IMR-90 (cell line): ENCODE measurements around the gene RPL15. TPM values are rescaled to one million over a fixed set of nuclear protein-coding genes. Genes with fewer than 3 reads are reported as not detected.
A peak's percentile ranks its signal among the peaks of the same experiment; 100 is the strongest.

Source experiments
- ATAC-seq: fragments of 200-7000 bp; cut with Tn5 transposase; 2 replicates; pipeline ENCODE4 v1.9.1; 2020; ENCODE audit warnings: low read depth, mild to moderate bottlenecking, moderate library complexity
- BruUV-seq: library from RNA; stranded (reverse); fragments of 400-500 nt; replicated peaks from 2 replicates; lab custom pipeline; 2021; lab: Mats Ljungman, UMichigan
- CTCF ChIA-PET: fragments of 300-600 bp; formaldehyde crosslinking; extraction: SDS; loops from one replicate; lab custom pipeline; 2021; ENCODE audit warnings: antibody characterized with exemption; lab: Yijun Ruan, JAX
- POLR2A ChIA-PET: fragments of 300-600 bp; sonication (Branson Sonifier 250); formaldehyde crosslinking; loops from one replicate; lab custom pipeline; 2022; ENCODE audit warnings: antibody characterized with exemption; ENCODE audit not compliant: unreplicated experiment; lab: Charles Lee
- DNase-seq: peaks from one replicate; pipeline ENCODE4 v3.0.0; 2013
- H2AFZ ChIP-seq: replicated peaks from 2 replicates; pipeline ENCODE3; 2013; ENCODE audit warnings: low read length, mild to moderate bottlenecking; ENCODE audit not compliant: poor library complexity
- H2AK5ac ChIP-seq: 2 replicates; pipeline ENCODE4 v1.6.1; 2013; ENCODE audit warnings: low read depth, low read length, inconsistent platforms
- H2AK9ac ChIP-seq: replicated peaks from 2 replicates; pipeline ENCODE3; 2013; ENCODE audit warnings: mild to moderate bottlenecking, low read depth, low read length, moderate library complexity; ENCODE audit not compliant: poor library complexity
- H2BK120ac ChIP-seq: 2 replicates; pipeline ENCODE4 v1.6.1; 2013; ENCODE audit warnings: low read depth, low read length, inconsistent platforms
- H2BK15ac ChIP-seq: 3 replicates; pipeline ENCODE4 v1.6.1; 2013; ENCODE audit warnings: low read depth, low read length, inconsistent platforms
- H2BK20ac ChIP-seq: 2 replicates; pipeline ENCODE4 v1.6.1; 2013; ENCODE audit warnings: low read depth, mild to moderate bottlenecking, inconsistent platforms, low read length, moderate library complexity
- H2BK5ac ChIP-seq: 2 replicates; pipeline ENCODE4 v1.6.1; 2013; ENCODE audit warnings: mild to moderate bottlenecking, low read depth, low read length, inconsistent platforms; ENCODE audit not compliant: poor library complexity, severe bottlenecking
- H3K14ac ChIP-seq: replicated peaks from 2 replicates; pipeline ENCODE4 v1.6.1; 2013; ENCODE audit warnings: low read depth, low read length, inconsistent platforms
- H3K18ac ChIP-seq: 2 replicates; pipeline ENCODE4 v1.6.1; 2013; ENCODE audit warnings: low read depth, low read length, control low read depth
- H3K23ac ChIP-seq: 2 replicates; pipeline ENCODE4 v1.6.1; 2013; ENCODE audit warnings: low read depth, low read length, inconsistent platforms
- H3K27ac ChIP-seq: 2 replicates; pipeline ENCODE4 v1.5.1; 2013; ENCODE audit warnings: mild to moderate bottlenecking, control low read depth, low read length; ENCODE audit not compliant: insufficient read depth
- H3K27me3 ChIP-seq: 2 replicates; pipeline ENCODE4 v1.6.1; 2013; ENCODE audit warnings: low read length; ENCODE audit not compliant: control insufficient read depth, insufficient read depth
- H3K36me3 ChIP-seq: 2 replicates; pipeline ENCODE4 v1.6.1; 2013; ENCODE audit warnings: low read length, mixed read lengths; ENCODE audit not compliant: control insufficient read depth, insufficient read depth
- H3K4ac ChIP-seq: 2 replicates; pipeline ENCODE4 v1.6.1; 2013; ENCODE audit warnings: low read depth, low read length, inconsistent platforms
- H3K4me1 ChIP-seq: 2 replicates; pipeline ENCODE4 v1.6.1; 2013; ENCODE audit warnings: low read length, mixed read lengths; ENCODE audit not compliant: control insufficient read depth, insufficient read depth
- H3K4me2 ChIP-seq: 2 replicates; pipeline ENCODE4 v1.6.1; 2013; ENCODE audit warnings: low read depth, mild to moderate bottlenecking, control low read depth, low read length, moderate library complexity
- H3K4me3 ChIP-seq: 2 replicates; pipeline ENCODE4 v1.5.1; 2013; ENCODE audit warnings: low read depth, mild to moderate bottlenecking, control low read depth, low read length, moderate library complexity; ENCODE audit not compliant: insufficient read depth
- H3K56ac ChIP-seq: 2 replicates; pipeline ENCODE4 v1.6.1; 2013; ENCODE audit warnings: low read length, inconsistent platforms; ENCODE audit not compliant: insufficient read depth; ENCODE audit errors: extremely low read depth
- H3K79me1 ChIP-seq, 2 experiments: 2 replicates each; pipeline ENCODE4 v1.6.1; 2013; ENCODE audit warnings: low read length in 2 of 2, inconsistent platforms in 1 of 2, low read depth in 1 of 2
- H3K9ac ChIP-seq: 2 replicates; pipeline ENCODE4 v1.6.1; 2013; ENCODE audit warnings: low read depth, low read length, control low read depth
- H3K9me1 ChIP-seq: 2 replicates; pipeline ENCODE4 v1.6.1; 2013; ENCODE audit warnings: low read length, inconsistent platforms; ENCODE audit not compliant: insufficient read depth
- H3K9me3 ChIP-seq: 2 replicates; pipeline ENCODE4 v1.6.1; 2013; ENCODE audit warnings: low read length; ENCODE audit not compliant: control insufficient read depth, insufficient read depth
- H4K20me1 ChIP-seq: 2 replicates; pipeline ENCODE4 v1.6.1; 2013; ENCODE audit warnings: low read length, inconsistent platforms; ENCODE audit not compliant: insufficient read depth
- H4K5ac ChIP-seq: 2 replicates; pipeline ENCODE4 v1.6.1; 2013; ENCODE audit warnings: mild to moderate bottlenecking, low read depth, low read length, control low read depth
- H4K8ac ChIP-seq, 2 experiments: 2 replicates each; pipeline ENCODE4 v1.6.1; 2013; ENCODE audit warnings: low read depth in 2 of 2, low read length in 2 of 2, control low read depth in 1 of 2, inconsistent platforms in 1 of 2
- H4K91ac ChIP-seq: 2 replicates; pipeline ENCODE4 v1.6.1; 2013; ENCODE audit warnings: low read depth, low read length, inconsistent platforms; ENCODE audit not compliant: insufficient read depth
- BHLHE40 ChIP-seq: fragments of 150-350 bp; IDR thresholded peaks from 2 replicates; pipeline ENCODE4 v1.6.1; 2016; ENCODE audit warnings: mild to moderate bottlenecking, low read depth, low read length
- CEBPB ChIP-seq: IDR thresholded peaks from 2 replicates; pipeline ENCODE4 v1.6.1; 2012; ENCODE audit warnings: low read depth, low read length, improper control_type of control experiment
- CHD1 ChIP-seq: IDR thresholded peaks from 2 replicates; pipeline ENCODE4 v1.6.1; 2012; ENCODE audit warnings: low read depth, low read length, improper control_type of control experiment
- FOS ChIP-seq: fragments of 150-350 bp; IDR thresholded peaks from 2 replicates; pipeline ENCODE4 v1.6.1; 2016; ENCODE audit warnings: low read depth, low read length
- MAFK ChIP-seq: IDR thresholded peaks from 2 replicates; pipeline ENCODE4 v1.6.1; 2012; ENCODE audit warnings: low read depth, low read length, improper control_type of control experiment
- MAZ ChIP-seq: IDR thresholded peaks from 2 replicates; pipeline ENCODE4 v1.6.1; 2012; ENCODE audit warnings: low read depth, mild to moderate bottlenecking, low read length, improper control_type of control experiment, moderate library complexity, borderline replicate concordance
- MXI1 ChIP-seq: IDR thresholded peaks from 2 replicates; pipeline ENCODE4 v1.6.1; 2012; ENCODE audit warnings: low read depth, mild to moderate bottlenecking, low read length, moderate library complexity, borderline replicate concordance
- NFE2L2 ChIP-seq: fragments of 150-350 bp; IDR thresholded peaks from 2 replicates; pipeline ENCODE4 v1.6.1; 2016; ENCODE audit warnings: low read depth, mild to moderate bottlenecking, low read length
- POLR2A ChIP-seq: IDR thresholded peaks from 2 replicates; pipeline ENCODE4 v1.6.1; 2012; ENCODE audit warnings: mild to moderate bottlenecking, low read depth, low read length
- RAD21 ChIP-seq: IDR thresholded peaks from 2 replicates; pipeline ENCODE4 v1.6.1; 2012; ENCODE audit warnings: low read length, improper control_type of control experiment
- RCOR1 ChIP-seq: IDR thresholded peaks from 2 replicates; pipeline ENCODE4 v1.6.1; 2012; ENCODE audit warnings: mild to moderate bottlenecking, low read length, improper control_type of control experiment; ENCODE audit not compliant: insufficient replicate concordance
- RFX5 ChIP-seq: IDR thresholded peaks from 2 replicates; pipeline ENCODE4 v1.8.0; 2012; ENCODE audit warnings: low read depth, mild to moderate bottlenecking, low read length, moderate library complexity
- SMC3 ChIP-seq: fragments of 150-350 bp; IDR thresholded peaks from 2 replicates; pipeline ENCODE4 v1.6.1; 2016; ENCODE audit warnings: low read depth, mild to moderate bottlenecking, antibody characterized with exemption, low read length, moderate library complexity
- USF2 ChIP-seq: fragments of 150-350 bp; IDR thresholded peaks from 2 replicates; pipeline ENCODE4 v1.6.1; 2017; ENCODE audit warnings: mild to moderate bottlenecking, antibody characterized with exemption, low read length, low read depth
- WGBS, 2 experiments: methylation state at CpG; one replicate each; pipeline versions ENCODE4 v1.1.5 to v1.1.7; 2013; ENCODE audit warnings: missing lambda C conversion rate in 2 of 2; ENCODE audit not compliant: insufficient read length in 1 of 2; ENCODE audit errors: extremely low coverage in 2 of 2; 5-methylcytosine and 5-hydroxymethylcytosine counted together
- dilution Hi-C: fragments of 300-500 bp; cut with HindIII; formaldehyde crosslinking; loops from one replicate; pipeline ENCODE4 v1.14.3; 2018; ENCODE audit warnings: low sequenced_read_pairs; ENCODE audit not compliant: unreplicated experiment
- in situ Hi-C: fragments of 300-500 bp; cut with MboI; formaldehyde crosslinking; loops from 3 replicates; pipeline ENCODE4 v1.14.3; 2019; ENCODE audit warnings: low sequenced_read_pairs, inconsistent platforms, mixed read lengths
- intact Hi-C: fragments of 100-400 bp; cut with micrococcal nuclease; formaldehyde crosslinking; loops from 2 replicates; pipeline ENCODE4 v1.10.0; 2022
- polyA plus RNA-seq, 3 experiments: library from polyadenylated mRNA; depleted of rRNA; stranded (reverse); fragments of >200 nt; gene quantifications; 2 replicates each; pipeline ENCODE4 v1.2.3, GENCODE V29; 2012; ENCODE audit warnings: low replicate concordance in 1 of 3
- total RNA-seq: library from RNA; depleted of rRNA; stranded (reverse); fragments of >200 nt; gene quantifications from 2 replicates; pipeline ENCODE4 v1.2.3, GENCODE V29; 2012
- TF ChIP-seq, protein P1 (sequence below): fragments of 150-350 bp; IDR thresholded peaks from 2 replicates; pipeline ENCODE4 v1.6.1; 2016; ENCODE audit warnings: low read depth, mild to moderate bottlenecking, low read length, moderate library complexity, borderline replicate concordance

RPL15 gene
- total and polyA plus RNA-seq, 2 of the 4 experiments (the other 2 are of a cell fraction) = 1,419 to 4,701 TPM

DNA sequence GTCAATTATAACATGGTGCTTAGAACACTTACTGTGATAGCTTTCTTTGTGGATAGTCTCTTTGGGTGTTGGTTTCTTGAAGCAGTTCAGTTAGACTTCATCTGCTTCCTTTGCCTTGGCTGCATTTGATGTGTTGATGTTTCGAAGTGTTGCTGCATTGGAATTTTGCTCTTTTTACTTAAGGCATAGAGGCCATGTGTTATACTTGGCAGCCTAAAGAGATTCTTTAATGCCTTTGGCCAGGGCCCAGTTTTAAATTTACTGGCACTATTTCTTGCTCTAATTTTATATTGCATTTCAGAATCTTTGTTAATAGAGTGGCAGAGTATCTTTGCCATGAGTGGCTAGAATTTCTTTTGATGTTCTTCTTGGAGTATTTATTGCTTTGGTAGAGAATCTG is 49.4 kb downstream of the RPL15 start:
- Histone ChIP-seq H2BK20ac (no peak overlapping the region), H3K79me1 (peaks cover 27 to 54% of the 10 kb centered on the region in 2 experiments), H2BK15ac (no peak overlapping the region), H2AFZ (no peak overlapping the region), H3K4me2 (no peak overlapping the region), H4K20me1 (peaks cover 9% of the 10 kb centered on the region; the same call in 1 of the 2 replicates), H3K9me1 (peaks cover 11% of the 10 kb centered on the region), H2AK5ac (no peak overlapping the region), H3K27ac (no peak overlapping the region), H3K4ac (no peak overlapping the region), H4K5ac (no peak overlapping the region), H3K23ac (no peak overlapping the region), H3K9ac (no peak overlapping the region), H3K56ac (no peak overlapping the region), H3K18ac (no peak overlapping the region), H3K4me3 (no peak overlapping the region), H3K4me1 (peaks cover 6% of the 10 kb centered on the region), H2BK5ac (no peak overlapping the region), H2BK120ac (no peak overlapping the region), H4K8ac (no peak overlapping the region), H3K36me3 (peaks cover 17% of the 10 kb centered on the region), H3K14ac (no peak overlapping the region), H4K91ac (no peak overlapping the region), H3K9me3 (no peaks in the 10 kb centered on the region), H3K27me3 (no peaks in the 10 kb centered on the region), H2AK9ac (no peak overlapping the region)
- intact Hi-C loops = no loop called here
- no TSS peak for BruUV-seq
- ChIA-PET CTCF (no interaction called here), POLR2A (no interaction called here)
- peak; percentile 53; the same call in 1 of the 2 replicates for ATAC-seq
- in situ Hi-C loops = no loop called here
- no peak for TF ChIP-seq RCOR1
- no peak for TF ChIP-seq NFE2L2
- no peak for TF ChIP-seq BHLHE40
- TF ChIP-seq, protein P1, sequence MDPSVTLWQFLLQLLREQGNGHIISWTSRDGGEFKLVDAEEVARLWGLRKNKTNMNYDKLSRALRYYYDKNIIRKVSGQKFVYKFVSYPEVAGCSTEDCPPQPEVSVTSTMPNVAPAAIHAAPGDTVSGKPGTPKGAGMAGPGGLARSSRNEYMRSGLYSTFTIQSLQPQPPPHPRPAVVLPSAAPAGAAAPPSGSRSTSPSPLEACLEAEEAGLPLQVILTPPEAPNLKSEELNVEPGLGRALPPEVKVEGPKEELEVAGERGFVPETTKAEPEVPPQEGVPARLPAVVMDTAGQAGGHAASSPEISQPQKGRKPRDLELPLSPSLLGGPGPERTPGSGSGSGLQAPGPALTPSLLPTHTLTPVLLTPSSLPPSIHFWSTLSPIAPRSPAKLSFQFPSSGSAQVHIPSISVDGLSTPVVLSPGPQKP = no peak
- TF ChIP-seq MAFK = no peak
- TF ChIP-seq SMC3 = no peak
- no peak for TF ChIP-seq FOS
- TF ChIP-seq CEBPB = no peak
- TF ChIP-seq MAZ = no peak
- no peak for TF ChIP-seq USF2
- TF ChIP-seq POLR2A = no peak
- TF ChIP-seq CHD1 = no peak
- TF ChIP-seq MXI1 = no peak
- no peak for TF ChIP-seq RAD21
- TF ChIP-seq RFX5 = no peak
- DNase-seq = peak; percentile 47
- no CpG with 5 or more reads among the region's 1 CpG for WGBS, 2 experiments
- dilution Hi-C loops = no loop called here
